MCF 10A (cell line): ENCODE results near the gene ATF7. TPM values are rescaled to one million over a fixed set of nuclear protein-coding genes. Genes with fewer than 3 reads are reported as not detected.

ENCODE experiments used
- BruUV-seq: library from RNA; stranded (reverse); fragments of 400-500 nt; replicated peaks from 2 replicates; lab custom pipeline; 2021; lab: Mats Ljungman, UMichigan
- CTCF ChIA-PET: fragments of 300-600 bp; sonication (Branson Sonifier 250); formaldehyde crosslinking; extraction: SDS; loops from one replicate; lab custom pipeline; 2021; ENCODE audit warnings: antibody characterized with exemption, inconsistent platforms; lab: Yijun Ruan, JAX
- POLR2A ChIA-PET: fragments of 300-600, 350-650 bp; sonication (Branson Sonifier 250); formaldehyde crosslinking; extraction: SDS; loops from one replicate; lab custom pipeline; 2020; ENCODE audit warnings: antibody characterized with exemption, inconsistent platforms; lab: Yijun Ruan, JAX
- DNase-seq: peaks from one replicate; pipeline ENCODE4 v3.0.0-alpha.2; 2018; ENCODE audit not compliant: unreplicated experiment
- H3K27ac Mint-ChIP-seq: one replicate; pipeline ENCODE4 v1.8.0; 2022; ENCODE audit warnings: mild to moderate bottlenecking, low read depth, mixed read lengths; ENCODE audit not compliant: unreplicated experiment
- H3K27me3 Mint-ChIP-seq: one replicate; pipeline ENCODE4 v1.8.0; 2022; ENCODE audit warnings: mixed read lengths; ENCODE audit not compliant: insufficient read depth, unreplicated experiment
- H3K36me3 Mint-ChIP-seq: one replicate; pipeline ENCODE4 v1.8.0; 2022; ENCODE audit warnings: mild to moderate bottlenecking, moderate library complexity, mixed read lengths; ENCODE audit not compliant: insufficient read depth, unreplicated experiment
- H3K4me1 Mint-ChIP-seq: one replicate; pipeline ENCODE4 v1.8.0; 2022; ENCODE audit warnings: mixed read lengths; ENCODE audit not compliant: insufficient read depth, unreplicated experiment
- H3K4me3 Mint-ChIP-seq: one replicate; pipeline ENCODE4 v1.8.0; 2022; ENCODE audit warnings: mild to moderate bottlenecking, moderate library complexity, mixed read lengths; ENCODE audit not compliant: unreplicated experiment
- H3K9me3 Mint-ChIP-seq: one replicate; pipeline ENCODE4 v1.8.0; 2022; ENCODE audit warnings: mixed read lengths; ENCODE audit not compliant: unreplicated experiment
- CTCF ChIP-seq: fragments of 200-600 bp; IDR thresholded peaks from one replicate; pipeline ENCODE4 v1.8.0; 2022; ENCODE audit warnings: antibody characterized with exemption, mild to moderate bottlenecking; ENCODE audit not compliant: unreplicated experiment
- intact Hi-C: fragments of 100-400 bp; cut with micrococcal nuclease; formaldehyde crosslinking; loops from 2 replicates; pipeline ENCODE4 v1.14.1; 2022
- total RNA-seq: library from RNA; stranded (reverse); gene quantifications from 2 replicates; pipeline ENCODE4 v1.2.3, GENCODE V29; 2022

The ATF7 gene
- total RNA-seq, 1 experiment from 2014 or later, result 40.8 TPM

GRCh38 chr12:53489242-53489864 is 136.8 kb downstream of the ATF7 start:
- CTCF ChIA-PET, result interaction anchor here (0.6 to 3.1 kb wide), 3 partner anchors 12 to 475 kb away, joined by 3 to 10 read pairs (median 3); no protein-coding TSS in a partner anchor
- no peak for TF ChIP-seq CTCF
- BruUV-seq, result no TSS peak
- peaks cover 31% of the 10 kb centered on the region for H3K36me3 Mint-ChIP-seq
- intact Hi-C loops, result no loop called here
- DNase-seq, result no peak
- no peaks in the 10 kb centered on the region for H3K9me3 Mint-ChIP-seq
- no peaks in the 10 kb centered on the region for H3K27me3 Mint-ChIP-seq
- POLR2A ChIA-PET, result interaction anchor here (1.0 to 6.5 kb wide), 4 partner anchors 11 to 845 kb away, joined by 3 to 40 read pairs (median 3); partner anchors contain the start of genes MAP3K12 and TARBP2
- no peak overlapping the region for H3K27ac Mint-ChIP-seq
- no peak overlapping the region for H3K4me3 Mint-ChIP-seq
- H3K4me1 Mint-ChIP-seq, result peaks cover 18% of the 10 kb centered on the region

GRCh38 chr12:53486736-53487487 is 139.3 kb downstream of the ATF7 start:
- intact Hi-C loops, result no loop called here
- Mint-ChIP-seq H3K27me3 (no peaks in the 10 kb centered on the region), H3K36me3 (peaks cover 53% of the 10 kb centered on the region), H3K27ac (no peak overlapping the region), H3K9me3 (no peaks in the 10 kb centered on the region), H3K4me1 (peaks cover 4% of the 10 kb centered on the region), H3K4me3 (no peak overlapping the region)
- CTCF ChIA-PET, result no interaction called here
- no peak for TF ChIP-seq CTCF
- no peak for DNase-seq
- no TSS peak for BruUV-seq
- POLR2A ChIA-PET, result interaction anchor here (0.9 to 7.1 kb wide), 5 partner anchors 7 to 22 kb away, joined by 3 to 53 read pairs (median 3); partner anchors contain the start of genes MAP3K12 and TARBP2

GRCh38 chr12:53485955-53486735 is 140.0 kb downstream of the ATF7 start:
- no peak for TF ChIP-seq CTCF
- no peak overlapping the region for H3K4me3 Mint-ChIP-seq
- no peak for DNase-seq
- H3K9me3 Mint-ChIP-seq, result no peaks in the 10 kb centered on the region
- no peaks in the 10 kb centered on the region for H3K27me3 Mint-ChIP-seq
- BruUV-seq, result no TSS peak
- peaks cover 60% of the 10 kb centered on the region for H3K36me3 Mint-ChIP-seq
- ChIA-PET POLR2A (interaction anchor here (0.7 to 7.1 kb wide), 7 partner anchors 8 to 23 kb away, joined by 3 to 53 read pairs (median 3); partner anchors contain the start of genes MAP3K12 and TARBP2), CTCF (interaction anchor here (0.6 kb wide), 1 partner anchor 161 kb away, joined by 3 read pairs; no protein-coding TSS in a partner anchor)
- H3K27ac Mint-ChIP-seq, result no peak overlapping the region
- peaks cover 4% of the 10 kb centered on the region for H3K4me1 Mint-ChIP-seq
- intact Hi-C loops, result no loop called here
